HCT116 (cell line): Measurements from ENCODE around the gene ATP6V0C. TPM values are rescaled to one million over a fixed set of nuclear protein-coding genes. Genes with fewer than 3 reads are reported as not detected.

Experiments used
- ATAC-seq: fragments of 200-7000 bp; cut with Tn5 transposase; 2 replicates; pipeline ENCODE4 v1.9.1; 2020; ENCODE audit warnings: mild to moderate bottlenecking, moderate library complexity
- BruUV-seq: library from RNA; stranded (reverse); fragments of 400-500 nt; replicated peaks from 2 replicates; lab custom pipeline; 2021; lab: Mats Ljungman, UMichigan
- CTCF ChIA-PET: fragments of 300-600 bp; sonication (Branson Sonifier 250); formaldehyde crosslinking; loops from one replicate; lab custom pipeline; 2021; ENCODE audit warnings: antibody characterized with exemption; lab: Charles Lee
- POLR2A ChIA-PET: fragments of 300-600, 350-600 bp; sonication (Branson Sonifier 250); formaldehyde crosslinking; loops from one replicate; lab custom pipeline; 2021; ENCODE audit warnings: antibody characterized with exemption; lab: Charles Lee
- RAD21 ChIA-PET, 2 experiments: fragments of 300-600 bp; sonication (Branson Sonifier 250); formaldehyde crosslinking; loops; one replicate each; lab custom pipeline; 2023; ENCODE audit warnings: low total read pairs in 2 of 2; ENCODE audit not compliant: uncharacterized antibody in 2 of 2, unreplicated experiment in 2 of 2, low non-redundant PET in 1 of 2; lab: Charles Lee
- DNase-seq: peaks from one replicate; pipeline ENCODE4 v3.0.0-alpha.2; 2010; ENCODE audit warnings: low read depth, low spot score
- H2AFZ ChIP-seq: fragments of 200-600 bp; shearing (Covaris generic), sonication (generic); 2 replicates; pipeline ENCODE4 v1.6.1; 2017; ENCODE audit warnings: low read depth, mixed run types, mixed read lengths, antibody characterized with exemption, low read length; ENCODE audit not compliant: poor library complexity, severe bottlenecking
- H3K27ac ChIP-seq: 2 replicates; pipeline ENCODE4 v1.5.1; 2012; ENCODE audit warnings: low read depth, low read length
- H3K27me3 ChIP-seq: fragments of 200-600 bp; sonication (generic); 2 replicates; pipeline ENCODE4 v1.6.1; 2016; ENCODE audit warnings: mixed run types, low read length, mixed read lengths; ENCODE audit not compliant: insufficient read depth
- H3K36me3 ChIP-seq, 2 experiments: fragments of 200-500 bp in 1 of 2; fragments of 200-600 bp in 1 of 2; sonication (Bioruptor generic) in 1 of 2; sonication (generic) in 1 of 2; 2 replicates each; pipeline versions ENCODE4 v1.5.1 to v1.6.1; 2014 to 2016; ENCODE audit warnings: low read length in 2 of 2, inconsistent platforms in 1 of 2, mixed read lengths in 1 of 2, mixed run types in 1 of 2; ENCODE audit not compliant: insufficient read depth in 2 of 2, control insufficient read depth in 1 of 2
- H3K4me1 ChIP-seq, 2 experiments: fragments of 200-600 bp in 1 of 2; sonication (generic) in 1 of 2; 2 replicates each; pipeline versions ENCODE4 v1.5.1 to v1.6.1; 2012 to 2017; ENCODE audit warnings: low read length in 2 of 2, inconsistent platforms in 1 of 2, mild to moderate bottlenecking in 1 of 2, mixed read lengths in 1 of 2, mixed run types in 1 of 2, moderate library complexity in 1 of 2; ENCODE audit not compliant: insufficient read depth in 2 of 2, control insufficient read depth in 1 of 2
- H3K4me2 ChIP-seq: fragments of 200-600 bp; sonication (generic); 2 replicates; pipeline ENCODE4 v1.6.1; 2017; ENCODE audit warnings: mixed run types, low read length, mixed read lengths
- H3K4me3 ChIP-seq, 2 experiments: fragments of 200-600 bp in 1 of 2; sonication (generic) in 1 of 2; replicated peaks in 1 of 2; 2 replicates each; pipeline ENCODE4 v1.5.1; 2011 to 2016; ENCODE audit warnings: low read length in 2 of 2, control low read depth in 1 of 2, low read depth in 1 of 2, mild to moderate bottlenecking in 1 of 2, mixed read lengths in 1 of 2, mixed run types in 1 of 2
- H3K79me2 ChIP-seq: fragments of 200-600 bp; sonication (generic); 2 replicates; pipeline ENCODE4 v1.6.1; 2017; ENCODE audit warnings: mild to moderate bottlenecking, mixed run types, low read length, moderate library complexity, mixed read lengths; ENCODE audit not compliant: insufficient read depth
- H3K9ac ChIP-seq: fragments of 200-600 bp; sonication (generic); 2 replicates; pipeline ENCODE4 v1.6.1; 2016; ENCODE audit warnings: low read length, mixed read lengths
- H3K9me2 ChIP-seq: fragments of 200-600 bp; sonication (generic), shearing (Covaris generic); 2 replicates; pipeline ENCODE4 v1.6.1; 2017; ENCODE audit warnings: mixed run types, mild to moderate bottlenecking, moderate library complexity; ENCODE audit not compliant: insufficient read depth
- H3K9me3 ChIP-seq, 2 experiments: fragments of 200-500 bp in 1 of 2; fragments of 200-600 bp in 1 of 2; sonication (Bioruptor generic) in 1 of 2; sonication (generic) in 1 of 2; 2 replicates each; pipeline ENCODE4 v1.6.1; 2014 to 2017; ENCODE audit warnings: low read length in 2 of 2, mixed read lengths in 2 of 2, inconsistent platforms in 1 of 2, low read depth in 1 of 2, mild to moderate bottlenecking in 1 of 2, mixed run types in 1 of 2, moderate library complexity in 1 of 2; ENCODE audit not compliant: control insufficient read depth in 1 of 2, insufficient read depth in 1 of 2
- H4K20me1 ChIP-seq: fragments of 200-600 bp; sonication (generic), shearing (Covaris generic); 2 replicates; pipeline ENCODE4 v1.6.1; 2017; ENCODE audit warnings: mixed run types, mild to moderate bottlenecking, moderate library complexity; ENCODE audit not compliant: insufficient read depth
- CBX3 ChIP-seq: IDR thresholded peaks from 2 replicates; pipeline ENCODE4 v1.6.1; 2012; ENCODE audit warnings: low read depth
- EGR1 ChIP-seq: IDR thresholded peaks from 2 replicates; pipeline ENCODE4 v1.6.1; 2012; ENCODE audit warnings: low read depth
- EZH2 ChIP-seq: fragments of 200-600 bp; sonication (generic); IDR thresholded peaks from 2 replicates; pipeline ENCODE4 v1.6.1; 2017; ENCODE audit warnings: antibody characterized with exemption, mixed run types
- EZH2phosphoT487 ChIP-seq: fragments of 200-600 bp; IDR thresholded peaks from 2 replicates; pipeline ENCODE4 v1.6.1; 2018; ENCODE audit warnings: antibody characterized with exemption, borderline replicate concordance
- FOSL1 ChIP-seq: IDR thresholded peaks from 2 replicates; pipeline ENCODE4 v1.6.1; 2012; ENCODE audit warnings: low read depth
- POLR2A ChIP-seq: IDR thresholded peaks from 2 replicates; pipeline ENCODE4 v1.7.0; 2011; ENCODE audit warnings: borderline replicate concordance; ENCODE audit not compliant: insufficient read depth, insufficient read length; ENCODE audit errors: extremely low read depth
- POLR2AphosphoS5 ChIP-seq: IDR thresholded peaks from 2 replicates; pipeline ENCODE4 v1.6.1; 2011; ENCODE audit warnings: mild to moderate bottlenecking, low read depth, low read length, moderate library complexity
- RAD21 ChIP-seq: IDR thresholded peaks from 2 replicates; pipeline ENCODE4 v1.6.1; 2012; ENCODE audit warnings: low read depth, mild to moderate bottlenecking
- SP1 ChIP-seq: IDR thresholded peaks from 2 replicates; pipeline ENCODE4 v1.6.1; 2012; ENCODE audit warnings: low read depth
- SRF ChIP-seq: IDR thresholded peaks from 2 replicates; pipeline ENCODE4 v1.6.1; 2012; ENCODE audit warnings: low read depth
- TCF7L2 ChIP-seq: IDR thresholded peaks from 2 replicates; pipeline ENCODE4 v1.7.0; 2011; ENCODE audit warnings: borderline replicate concordance, inconsistent platforms; ENCODE audit not compliant: insufficient read depth, insufficient read length; ENCODE audit errors: extremely low read depth
- YY1 ChIP-seq: IDR thresholded peaks from 2 replicates; pipeline ENCODE4 v1.6.1; 2011; ENCODE audit warnings: low read length, low read depth, moderate library complexity, mild to moderate bottlenecking; ENCODE audit not compliant: insufficient replicate concordance; ENCODE audit errors: extremely low read depth
- ZFX ChIP-seq: fragments of 450-650 bp; IDR thresholded peaks from 2 replicates; pipeline ENCODE4 v1.6.1; 2017
- ZNF274 ChIP-seq: fragments of 200-500 bp; sonication (Bioruptor generic); IDR thresholded peaks from 2 replicates; pipeline ENCODE4 v1.6.1; 2014; ENCODE audit warnings: mild to moderate bottlenecking, low read depth, low read length, inconsistent platforms
- intact Hi-C: fragments of 100-400 bp; cut with micrococcal nuclease; formaldehyde crosslinking; loops from 2 replicates; pipeline ENCODE4 v1.10.0; 2022
- total RNA-seq: library from RNA; stranded (reverse); gene quantifications from one replicate; pipeline ENCODE4 v1.2.1, GENCODE V29; 2021; ENCODE audit not compliant: unreplicated experiment
- TF ChIP-seq, protein P1 (sequence below): IDR thresholded peaks from 2 replicates; pipeline ENCODE4 v1.6.1; 2012

ATP6V0C gene
- total RNA-seq, 1 experiment from 2014 or later: 187 TPM

DNA sequence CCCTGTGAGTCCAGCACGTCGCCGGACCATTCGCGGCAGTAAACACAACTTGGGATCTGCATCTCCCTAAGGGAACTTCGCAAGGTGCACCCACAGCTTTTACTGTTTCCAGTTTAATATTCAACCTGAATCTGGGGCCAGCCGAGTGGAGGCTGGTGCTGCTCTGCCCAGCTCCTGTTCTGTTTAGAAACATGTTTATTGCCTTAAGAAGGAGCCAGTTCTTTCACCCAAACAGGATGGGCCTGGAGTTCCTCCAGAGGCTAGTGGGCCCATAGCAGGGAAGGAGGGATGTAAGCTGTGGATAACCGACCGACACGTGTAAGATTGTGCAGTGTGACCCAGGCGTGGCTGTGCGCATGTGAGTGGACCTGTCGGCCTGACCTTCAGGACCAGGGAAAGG is 21.5 kb upstream of the ATP6V0C start (continued):
- TF ChIP-seq SRF: no peak

DNA sequence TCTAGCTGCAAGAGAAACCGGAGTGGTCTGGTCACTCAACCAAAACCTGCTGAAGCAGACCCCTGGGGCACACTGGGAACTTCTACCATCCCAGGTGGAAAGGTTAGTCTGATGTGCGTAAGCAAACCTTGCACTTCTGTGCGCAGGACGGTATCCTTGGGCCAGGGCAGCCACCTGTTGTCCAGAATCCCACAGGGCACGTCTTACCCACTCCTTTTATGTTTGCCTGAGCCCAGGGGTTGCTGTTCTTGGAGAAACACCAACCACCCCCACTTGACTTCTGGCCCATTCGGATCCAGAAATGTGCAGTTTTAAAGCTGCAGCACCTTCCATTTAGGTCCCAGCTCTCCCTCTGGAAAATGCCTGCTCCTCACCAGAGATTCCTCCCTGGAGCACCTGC is 20.1 kb upstream of the ATP6V0C start:
- no TSS peak for BruUV-seq
- no peak overlapping the region for H3K27ac ChIP-seq
- ATAC-seq: no peak
- ChIA-PET RAD21 (no interaction called here), POLR2A (no interaction called here), CTCF (no interaction called here)
- no peaks in the 10 kb centered on the region for H3K9me3 ChIP-seq
- peaks cover 17% of the 10 kb centered on the region; the same call in 1 of the 2 replicates for H3K79me2 ChIP-seq
- no peaks in the 10 kb centered on the region for H3K4me1 ChIP-seq
- no peaks in the 10 kb centered on the region; a peak in 1 of 4 replicates for H3K36me3 ChIP-seq
- intact Hi-C loops: no loop called here
- DNase-seq: no peak
- no peaks in the 10 kb centered on the region for H4K20me1 ChIP-seq
- H3K9me2 ChIP-seq: no peaks in the 10 kb centered on the region
- no peak overlapping the region for H2AFZ ChIP-seq
- no peak overlapping the region for H3K4me3 ChIP-seq
- no peaks in the 10 kb centered on the region for H3K27me3 ChIP-seq
- no peak overlapping the region for H3K9ac ChIP-seq
- no peak overlapping the region for H3K4me2 ChIP-seq
- TF ChIP-seq SP1 (no peak), TCF7L2 (no peak), POLR2AphosphoS5 (no peak)

DNA sequence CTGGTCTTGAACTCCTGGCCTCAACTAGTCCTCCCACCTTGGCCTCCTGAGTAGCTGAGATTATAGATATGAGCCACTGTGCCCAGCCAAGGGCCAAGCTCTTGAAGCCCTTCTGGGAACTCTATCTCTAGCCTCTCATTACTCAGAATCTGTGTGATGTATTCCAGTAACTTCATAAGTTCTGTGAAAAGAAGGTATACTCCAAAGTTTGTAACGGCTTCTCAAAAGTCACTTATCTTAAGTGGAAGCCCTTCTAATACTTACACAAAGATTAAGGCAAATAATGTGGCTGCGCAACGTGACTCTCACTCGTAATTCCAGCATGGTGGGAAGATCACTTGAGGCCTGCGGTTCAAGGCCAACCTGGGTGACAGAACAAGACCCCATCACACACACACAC is 19.1 kb upstream of the ATP6V0C start:
- intact Hi-C loops: no loop called here
- no peak overlapping the region for H3K9ac ChIP-seq
- no peaks in the 10 kb centered on the region for H4K20me1 ChIP-seq
- ATAC-seq: no peak
- no peaks in the 10 kb centered on the region for H3K9me3 ChIP-seq
- no TSS peak for BruUV-seq
- ChIA-PET RAD21 (no interaction called here), CTCF (no interaction called here), POLR2A (no interaction called here)
- no peaks in the 10 kb centered on the region; a peak in 1 of 4 replicates for H3K36me3 ChIP-seq
- H3K4me3 ChIP-seq: no peak overlapping the region
- H2AFZ ChIP-seq: no peak overlapping the region
- no peaks in the 10 kb centered on the region for H3K9me2 ChIP-seq
- TF ChIP-seq SP1 (no peak), FOSL1 (no peak), CBX3 (no peak), RAD21 (no peak), EGR1 (no peak), EZH2 (no peak), YY1 (no peak), ZFX (no peak), POLR2A (no peak), ZNF274 (no peak), EZH2phosphoT487 (no peak)
- TF ChIP-seq, protein P1, sequence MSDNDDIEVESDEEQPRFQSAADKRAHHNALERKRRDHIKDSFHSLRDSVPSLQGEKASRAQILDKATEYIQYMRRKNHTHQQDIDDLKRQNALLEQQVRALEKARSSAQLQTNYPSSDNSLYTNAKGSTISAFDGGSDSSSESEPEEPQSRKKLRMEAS: no peak
- H3K4me2 ChIP-seq: no peak overlapping the region
- no peaks in the 10 kb centered on the region for H3K4me1 ChIP-seq
- no peak overlapping the region for H3K27ac ChIP-seq
- no peak for DNase-seq
- no peaks in the 10 kb centered on the region for H3K27me3 ChIP-seq
- H3K79me2 ChIP-seq: peaks cover 17% of the 10 kb centered on the region; the same call in 1 of the 2 replicates
